Measurements from ENCODE around the gene ZNF385A.

Gene ZNF385A, protein sequence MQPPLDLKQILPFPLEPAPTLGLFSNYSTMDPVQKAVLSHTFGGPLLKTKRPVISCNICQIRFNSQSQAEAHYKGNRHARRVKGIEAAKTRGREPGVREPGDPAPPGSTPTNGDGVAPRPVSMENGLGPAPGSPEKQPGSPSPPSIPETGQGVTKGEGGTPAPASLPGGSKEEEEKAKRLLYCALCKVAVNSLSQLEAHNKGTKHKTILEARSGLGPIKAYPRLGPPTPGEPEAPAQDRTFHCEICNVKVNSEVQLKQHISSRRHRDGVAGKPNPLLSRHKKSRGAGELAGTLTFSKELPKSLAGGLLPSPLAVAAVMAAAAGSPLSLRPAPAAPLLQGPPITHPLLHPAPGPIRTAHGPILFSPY

DNA sequence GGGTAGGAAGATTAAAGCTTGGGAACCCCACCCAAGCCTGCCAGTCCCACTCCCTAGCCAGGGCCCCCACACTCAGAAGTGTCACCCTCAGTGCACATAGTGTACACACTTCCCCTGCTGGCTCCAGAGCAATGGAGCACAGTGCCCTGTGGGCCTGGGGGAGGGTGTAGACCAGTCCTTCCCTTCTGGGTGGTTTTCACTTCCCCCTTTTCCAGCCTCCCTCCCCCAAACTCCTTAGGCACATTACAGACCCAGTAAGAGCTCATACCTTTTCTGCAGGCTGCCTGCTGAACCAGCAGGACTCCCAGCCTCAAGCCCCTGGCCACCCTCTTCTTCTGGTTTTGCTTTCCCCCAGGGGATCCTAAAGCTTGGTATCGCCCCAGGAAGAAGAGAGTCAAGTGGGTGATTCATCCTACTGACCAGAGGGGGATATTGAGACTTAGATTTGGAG is at the start of gene ZNF385A:
TSS of gene ZNF385A (minus strand) at position 143 of the 451 bp plus-strand sequence. CDS start 219 bp downstream, outside the sequence.
- DNase-seq: no peak

- DNase-seq: no peak
Measured at GRCh38 chr12:54432815-54433164, 48.3 kb upstream of the ZNF385A start.

GRCh38 chr12:54431911-54432814 is 47.6 kb upstream of the ZNF385A start:
- peak; percentile 25 to 35 for DNase-seq

GRCh38 chr12:54430471-54431069 is 46.0 kb upstream of the ZNF385A start:
- DNase-seq: no peak

- DNase-seq: no peak
Measured at GRCh38 chr12:54429014-54429471, 44.5 kb upstream of the ZNF385A start.

- no peak for DNase-seq
Measured at GRCh38 chr12:54428050-54429013, 43.8 kb upstream of the ZNF385A start.

GRCh38 chr12:54427106-54427505 is 42.6 kb upstream of the ZNF385A start:
- DNase-seq: no peak

GRCh38 chr12:54426690-54427089 is 42.2 kb upstream of the ZNF385A start:
- no peak for DNase-seq

DNA sequence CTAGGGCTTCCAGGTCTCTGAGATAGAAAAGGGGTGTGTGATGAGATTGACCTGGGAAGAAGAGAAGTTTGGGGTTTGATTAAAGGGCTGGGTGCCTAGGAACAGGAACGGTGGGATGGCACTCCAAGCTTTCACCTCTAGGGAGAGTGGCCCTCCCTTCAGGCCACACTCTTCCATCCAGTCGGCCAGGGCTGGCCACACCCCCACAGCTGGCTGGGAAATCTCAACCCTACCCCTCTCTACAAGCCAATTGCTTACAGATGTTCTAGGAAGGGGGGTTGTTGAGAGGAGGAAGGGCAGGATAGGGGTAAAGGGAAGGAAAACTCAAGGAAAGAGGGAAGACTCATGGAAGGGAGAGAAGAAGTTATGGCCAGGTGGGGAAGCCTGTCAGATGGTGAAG is 41.2 kb upstream of the ZNF385A start:
- no peak for DNase-seq

GRCh38 chr12:54424224-54424623 is 39.7 kb upstream of the ZNF385A start:
- DNase-seq: no peak

DNA sequence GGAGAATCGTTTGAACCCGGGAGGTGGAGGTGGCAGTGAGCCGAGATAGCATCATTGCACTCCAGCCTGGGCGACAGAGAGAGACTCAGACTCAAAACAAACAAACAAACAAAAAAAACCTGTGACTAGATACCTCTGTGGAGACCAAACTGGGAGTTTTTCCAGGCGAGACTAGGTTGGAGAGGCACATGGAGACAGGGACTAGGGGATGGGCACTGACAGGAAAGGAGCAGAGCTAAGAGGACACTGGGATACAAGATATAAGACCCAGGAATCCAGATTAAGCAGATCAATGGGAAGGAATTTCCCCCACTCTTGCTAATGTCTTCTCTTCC is 39.2 kb upstream of the ZNF385A start:
- no peak for DNase-seq

GRCh38 chr12:54421879-54422250 is 37.3 kb upstream of the ZNF385A start:
- DNase-seq: no peak

- DNase-seq: no peak
Measured at GRCh38 chr12:54421175-54421878, 36.8 kb upstream of the ZNF385A start.

GRCh38 chr12:54420766-54421144 is 36.2 kb upstream of the ZNF385A start:
- no peak for DNase-seq

DNA sequence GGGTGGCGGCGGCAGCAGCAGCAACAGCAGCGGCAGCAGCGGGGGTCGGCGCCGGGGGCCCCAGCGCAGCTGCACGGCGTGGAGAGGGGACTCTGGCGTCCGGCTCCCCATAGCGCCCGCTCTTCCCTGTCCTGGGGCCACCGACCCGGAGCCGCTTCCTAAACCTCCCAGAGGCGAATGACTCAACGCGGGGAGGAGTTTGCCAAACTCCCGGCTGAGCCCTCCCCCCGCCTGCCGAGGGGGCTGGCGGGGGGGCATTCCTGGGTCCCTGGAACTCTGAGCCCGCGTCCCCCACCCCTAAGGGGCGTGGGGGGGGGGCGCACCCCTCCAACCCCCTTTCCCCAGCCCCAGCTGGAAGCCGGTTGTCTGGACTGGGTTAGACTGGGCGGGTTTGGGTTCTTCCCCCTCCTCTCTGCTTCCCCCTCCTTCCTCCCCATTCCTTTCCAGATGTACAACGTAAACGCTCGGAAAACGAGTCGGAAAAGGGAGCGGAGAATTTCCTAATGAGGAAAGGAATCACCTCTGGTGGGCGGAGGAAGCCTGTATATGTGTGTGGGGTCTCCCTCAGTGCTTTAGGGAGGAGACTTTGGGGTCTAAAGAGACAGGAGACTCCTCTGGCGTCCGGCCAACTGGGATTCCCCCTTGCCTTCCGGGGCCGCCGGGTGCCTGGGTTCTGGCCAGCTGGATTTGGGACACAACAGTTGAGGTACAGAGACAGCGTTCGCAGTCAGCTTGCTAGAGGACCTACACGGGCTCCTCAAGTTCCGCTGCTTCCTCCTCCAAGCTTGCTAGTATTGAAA is 34.8 kb upstream of the ZNF385A start, which contains the start of gene ITGA5:
TSS of gene ITGA5 (minus strand) at position 179 of the 800 bp plus-strand sequence. CDS start at position 111, 68 bp downstream.
- no peak for DNase-seq

- DNase-seq: no peak
Measured at GRCh38 chr12:54418441-54419087, 34.0 kb upstream of the ZNF385A start.

DNA sequence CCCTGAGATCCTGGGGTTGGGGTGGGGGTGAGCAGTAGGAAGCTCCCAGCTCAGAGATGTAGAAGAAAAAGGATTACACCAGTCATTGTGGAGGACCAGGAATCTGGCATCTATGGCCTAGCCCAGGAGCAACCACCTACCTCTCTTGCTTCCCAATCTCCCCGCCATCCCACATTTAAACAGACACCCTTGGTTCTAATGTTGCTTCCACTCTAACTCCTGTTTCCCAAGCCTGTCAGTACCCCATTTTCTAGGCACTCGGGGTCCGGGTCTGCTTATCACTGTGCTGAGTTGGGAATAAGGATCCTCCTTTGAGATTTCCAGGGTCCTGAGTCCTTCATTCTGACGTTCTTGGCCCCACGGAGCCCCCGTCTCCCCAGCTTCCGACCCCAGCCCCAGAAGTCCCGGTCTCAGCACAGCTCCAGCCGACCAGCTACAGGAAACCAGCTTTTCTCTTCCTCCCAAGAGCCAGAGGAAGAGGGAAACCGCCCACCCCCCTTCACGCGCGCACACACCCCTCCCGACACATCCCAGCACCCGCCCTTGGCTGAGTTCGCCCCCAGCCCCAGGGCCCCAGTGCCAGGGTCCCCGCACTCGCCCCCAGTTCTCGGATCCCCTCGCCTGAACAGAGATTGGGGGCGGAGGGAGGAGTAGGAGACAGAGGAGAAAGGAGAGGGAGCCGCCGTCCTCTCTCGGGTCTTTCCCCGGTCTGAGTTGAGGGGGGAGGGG is 33.3 kb upstream of the ZNF385A start:
- DNase-seq: no peak

DNA sequence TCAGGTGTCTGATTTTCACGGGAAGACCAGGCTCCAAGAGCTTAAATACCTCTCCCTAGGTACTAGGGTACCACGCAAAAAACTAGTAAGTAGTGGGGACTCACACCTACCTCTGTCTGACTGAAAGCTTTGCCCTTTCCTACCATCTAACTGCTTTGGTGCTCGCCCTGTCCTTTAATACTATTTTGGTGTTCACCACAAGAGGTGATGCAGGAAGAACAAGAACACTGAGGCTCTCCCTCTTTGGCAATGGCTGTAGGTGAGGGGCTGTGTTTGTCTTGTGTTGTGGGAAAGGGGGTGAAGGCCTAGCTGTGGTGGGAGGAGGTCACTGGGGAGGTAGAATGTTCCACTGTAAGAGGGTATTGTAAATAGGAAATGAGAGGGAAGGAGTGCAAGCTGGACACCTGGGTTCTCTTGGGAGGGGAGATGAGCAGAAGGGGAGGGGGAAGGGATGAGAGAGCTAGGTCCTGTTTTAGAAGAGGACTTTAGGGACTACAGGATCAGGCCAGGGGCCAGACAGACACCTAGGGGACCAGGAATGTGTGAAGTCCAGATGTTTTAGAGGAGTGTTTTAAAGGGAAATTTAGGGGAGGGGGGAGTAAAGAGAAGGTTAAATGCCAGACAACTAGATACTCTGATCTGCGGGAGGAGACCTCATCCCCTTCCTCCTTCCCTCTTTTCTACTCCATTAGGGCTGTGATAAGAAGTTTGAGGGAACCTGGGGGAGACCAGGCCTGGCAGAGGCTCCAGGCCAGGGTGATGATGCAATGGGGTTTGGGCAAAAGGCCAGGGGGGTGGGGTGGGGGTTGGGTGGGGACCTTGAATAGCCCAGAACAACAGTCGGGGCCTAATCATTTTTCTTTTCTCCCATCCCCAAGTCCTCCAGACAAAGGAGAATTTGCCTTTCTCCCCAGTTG is 32.4 kb upstream of the ZNF385A start:
- DNase-seq: no peak

Data from SHP77 (cell line).